IMR-90 (cell line): ENCODE results near the gene FTCDNL1. TPM values are rescaled to one million over a fixed set of nuclear protein-coding genes. Genes with fewer than 3 reads are reported as not detected.

Experiments
- ATAC-seq: fragments of 200-7000 bp; cut with Tn5 transposase; 2 replicates; pipeline ENCODE4 v1.9.1; 2020; ENCODE audit warnings: low read depth, mild to moderate bottlenecking, moderate library complexity
- BruUV-seq: library from RNA; stranded (reverse); fragments of 400-500 nt; replicated peaks from 2 replicates; lab custom pipeline; 2021; lab: Mats Ljungman, UMichigan
- CTCF ChIA-PET: fragments of 300-600 bp; formaldehyde crosslinking; extraction: SDS; loops from one replicate; lab custom pipeline; 2021; ENCODE audit warnings: antibody characterized with exemption; lab: Yijun Ruan, JAX
- POLR2A ChIA-PET: fragments of 300-600 bp; sonication (Branson Sonifier 250); formaldehyde crosslinking; loops from one replicate; lab custom pipeline; 2022; ENCODE audit warnings: antibody characterized with exemption; ENCODE audit not compliant: unreplicated experiment; lab: Charles Lee
- DNase-seq: peaks from one replicate; pipeline ENCODE4 v3.0.0; 2013
- H2AFZ ChIP-seq: replicated peaks from 2 replicates; pipeline ENCODE3; 2013; ENCODE audit warnings: low read length, mild to moderate bottlenecking; ENCODE audit not compliant: poor library complexity
- H2AK5ac ChIP-seq: 2 replicates; pipeline ENCODE4 v1.6.1; 2013; ENCODE audit warnings: low read depth, low read length, inconsistent platforms
- H2AK9ac ChIP-seq: replicated peaks from 2 replicates; pipeline ENCODE3; 2013; ENCODE audit warnings: mild to moderate bottlenecking, low read depth, low read length, moderate library complexity; ENCODE audit not compliant: poor library complexity
- H2BK120ac ChIP-seq: 2 replicates; pipeline ENCODE4 v1.6.1; 2013; ENCODE audit warnings: low read depth, low read length, inconsistent platforms
- H2BK15ac ChIP-seq: 3 replicates; pipeline ENCODE4 v1.6.1; 2013; ENCODE audit warnings: low read depth, low read length, inconsistent platforms
- H2BK20ac ChIP-seq: 2 replicates; pipeline ENCODE4 v1.6.1; 2013; ENCODE audit warnings: low read depth, mild to moderate bottlenecking, inconsistent platforms, low read length, moderate library complexity
- H2BK5ac ChIP-seq: 2 replicates; pipeline ENCODE4 v1.6.1; 2013; ENCODE audit warnings: mild to moderate bottlenecking, low read depth, low read length, inconsistent platforms; ENCODE audit not compliant: poor library complexity, severe bottlenecking
- H3K14ac ChIP-seq: replicated peaks from 2 replicates; pipeline ENCODE4 v1.6.1; 2013; ENCODE audit warnings: low read depth, low read length, inconsistent platforms
- H3K18ac ChIP-seq: 2 replicates; pipeline ENCODE4 v1.6.1; 2013; ENCODE audit warnings: low read depth, low read length, control low read depth
- H3K23ac ChIP-seq: 2 replicates; pipeline ENCODE4 v1.6.1; 2013; ENCODE audit warnings: low read depth, low read length, inconsistent platforms
- H3K27ac ChIP-seq: 2 replicates; pipeline ENCODE4 v1.5.1; 2013; ENCODE audit warnings: mild to moderate bottlenecking, control low read depth, low read length; ENCODE audit not compliant: insufficient read depth
- H3K27me3 ChIP-seq: 2 replicates; pipeline ENCODE4 v1.6.1; 2013; ENCODE audit warnings: low read length; ENCODE audit not compliant: control insufficient read depth, insufficient read depth
- H3K36me3 ChIP-seq: 2 replicates; pipeline ENCODE4 v1.6.1; 2013; ENCODE audit warnings: low read length, mixed read lengths; ENCODE audit not compliant: control insufficient read depth, insufficient read depth
- H3K4ac ChIP-seq: 2 replicates; pipeline ENCODE4 v1.6.1; 2013; ENCODE audit warnings: low read depth, low read length, inconsistent platforms
- H3K4me1 ChIP-seq: 2 replicates; pipeline ENCODE4 v1.6.1; 2013; ENCODE audit warnings: low read length, mixed read lengths; ENCODE audit not compliant: control insufficient read depth, insufficient read depth
- H3K4me2 ChIP-seq: 2 replicates; pipeline ENCODE4 v1.6.1; 2013; ENCODE audit warnings: low read depth, mild to moderate bottlenecking, control low read depth, low read length, moderate library complexity
- H3K4me3 ChIP-seq: 2 replicates; pipeline ENCODE4 v1.5.1; 2013; ENCODE audit warnings: low read depth, mild to moderate bottlenecking, control low read depth, low read length, moderate library complexity; ENCODE audit not compliant: insufficient read depth
- H3K56ac ChIP-seq: 2 replicates; pipeline ENCODE4 v1.6.1; 2013; ENCODE audit warnings: low read length, inconsistent platforms; ENCODE audit not compliant: insufficient read depth; ENCODE audit errors: extremely low read depth
- H3K79me1 ChIP-seq, 2 experiments: 2 replicates each; pipeline ENCODE4 v1.6.1; 2013; ENCODE audit warnings: low read length in 2 of 2, inconsistent platforms in 1 of 2, low read depth in 1 of 2
- H3K9ac ChIP-seq: 2 replicates; pipeline ENCODE4 v1.6.1; 2013; ENCODE audit warnings: low read depth, low read length, control low read depth
- H3K9me1 ChIP-seq: 2 replicates; pipeline ENCODE4 v1.6.1; 2013; ENCODE audit warnings: low read length, inconsistent platforms; ENCODE audit not compliant: insufficient read depth
- H3K9me3 ChIP-seq: 2 replicates; pipeline ENCODE4 v1.6.1; 2013; ENCODE audit warnings: low read length; ENCODE audit not compliant: control insufficient read depth, insufficient read depth
- H4K20me1 ChIP-seq: 2 replicates; pipeline ENCODE4 v1.6.1; 2013; ENCODE audit warnings: low read length, inconsistent platforms; ENCODE audit not compliant: insufficient read depth
- H4K5ac ChIP-seq: 2 replicates; pipeline ENCODE4 v1.6.1; 2013; ENCODE audit warnings: mild to moderate bottlenecking, low read depth, low read length, control low read depth
- H4K8ac ChIP-seq, 2 experiments: 2 replicates each; pipeline ENCODE4 v1.6.1; 2013; ENCODE audit warnings: low read depth in 2 of 2, low read length in 2 of 2, control low read depth in 1 of 2, inconsistent platforms in 1 of 2
- H4K91ac ChIP-seq: 2 replicates; pipeline ENCODE4 v1.6.1; 2013; ENCODE audit warnings: low read depth, low read length, inconsistent platforms; ENCODE audit not compliant: insufficient read depth
- BHLHE40 ChIP-seq: fragments of 150-350 bp; IDR thresholded peaks from 2 replicates; pipeline ENCODE4 v1.6.1; 2016; ENCODE audit warnings: mild to moderate bottlenecking, low read depth, low read length
- CHD1 ChIP-seq: IDR thresholded peaks from 2 replicates; pipeline ENCODE4 v1.6.1; 2012; ENCODE audit warnings: low read depth, low read length, improper control_type of control experiment
- MAFK ChIP-seq: IDR thresholded peaks from 2 replicates; pipeline ENCODE4 v1.6.1; 2012; ENCODE audit warnings: low read depth, low read length, improper control_type of control experiment
- MAZ ChIP-seq: IDR thresholded peaks from 2 replicates; pipeline ENCODE4 v1.6.1; 2012; ENCODE audit warnings: low read depth, mild to moderate bottlenecking, low read length, improper control_type of control experiment, moderate library complexity, borderline replicate concordance
- NFE2L2 ChIP-seq: fragments of 150-350 bp; IDR thresholded peaks from 2 replicates; pipeline ENCODE4 v1.6.1; 2016; ENCODE audit warnings: low read depth, mild to moderate bottlenecking, low read length
- POLR2A ChIP-seq: IDR thresholded peaks from 2 replicates; pipeline ENCODE4 v1.6.1; 2012; ENCODE audit warnings: mild to moderate bottlenecking, low read depth, low read length
- RAD21 ChIP-seq: IDR thresholded peaks from 2 replicates; pipeline ENCODE4 v1.6.1; 2012; ENCODE audit warnings: low read length, improper control_type of control experiment
- RCOR1 ChIP-seq: IDR thresholded peaks from 2 replicates; pipeline ENCODE4 v1.6.1; 2012; ENCODE audit warnings: mild to moderate bottlenecking, low read length, improper control_type of control experiment; ENCODE audit not compliant: insufficient replicate concordance
- SMC3 ChIP-seq: fragments of 150-350 bp; IDR thresholded peaks from 2 replicates; pipeline ENCODE4 v1.6.1; 2016; ENCODE audit warnings: low read depth, mild to moderate bottlenecking, antibody characterized with exemption, low read length, moderate library complexity
- whole genome bisulfite sequencing, 2 experiments: methylation state at CpG; one replicate each; pipeline versions ENCODE4 v1.1.5 to v1.1.7; 2013; ENCODE audit warnings: missing lambda C conversion rate in 2 of 2; ENCODE audit not compliant: insufficient read length in 1 of 2; ENCODE audit errors: extremely low coverage in 2 of 2; 5-methylcytosine and 5-hydroxymethylcytosine counted together
- dilution Hi-C: fragments of 300-500 bp; cut with HindIII; formaldehyde crosslinking; loops from one replicate; pipeline ENCODE4 v1.14.3; 2018; ENCODE audit warnings: low sequenced_read_pairs; ENCODE audit not compliant: unreplicated experiment
- in situ Hi-C: fragments of 300-500 bp; cut with MboI; formaldehyde crosslinking; loops from 3 replicates; pipeline ENCODE4 v1.14.3; 2019; ENCODE audit warnings: low sequenced_read_pairs, inconsistent platforms, mixed read lengths
- intact Hi-C: fragments of 100-400 bp; cut with micrococcal nuclease; formaldehyde crosslinking; loops from 2 replicates; pipeline ENCODE4 v1.10.0; 2022
- polyA plus RNA-seq, 3 experiments: library from polyadenylated mRNA; depleted of rRNA; stranded (reverse); fragments of >200 nt; gene quantifications; 2 replicates each; pipeline ENCODE4 v1.2.3, GENCODE V29; 2012; ENCODE audit warnings: low replicate concordance in 1 of 3
- total RNA-seq: library from RNA; depleted of rRNA; stranded (reverse); fragments of >200 nt; gene quantifications from 2 replicates; pipeline ENCODE4 v1.2.3, GENCODE V29; 2012
- TF ChIP-seq, protein P1 (sequence below): conservative IDR thresholded peaks from 2 replicates; pipeline ENCODE4 v1.5.1; 2012; ENCODE audit warnings: mild to moderate bottlenecking, low read depth, low read length, improper control_type of control experiment
- TF ChIP-seq, protein P2 (sequence below): fragments of 150-350 bp; IDR thresholded peaks from 2 replicates; pipeline ENCODE4 v1.6.1; 2016; ENCODE audit warnings: low read depth, mild to moderate bottlenecking, low read length, moderate library complexity, borderline replicate concordance

Gene FTCDNL1
- total and polyA plus RNA-seq, 2 of the 4 experiments (the other 2 are of a cell fraction): 0.18 to 0.21 TPM

DNA sequence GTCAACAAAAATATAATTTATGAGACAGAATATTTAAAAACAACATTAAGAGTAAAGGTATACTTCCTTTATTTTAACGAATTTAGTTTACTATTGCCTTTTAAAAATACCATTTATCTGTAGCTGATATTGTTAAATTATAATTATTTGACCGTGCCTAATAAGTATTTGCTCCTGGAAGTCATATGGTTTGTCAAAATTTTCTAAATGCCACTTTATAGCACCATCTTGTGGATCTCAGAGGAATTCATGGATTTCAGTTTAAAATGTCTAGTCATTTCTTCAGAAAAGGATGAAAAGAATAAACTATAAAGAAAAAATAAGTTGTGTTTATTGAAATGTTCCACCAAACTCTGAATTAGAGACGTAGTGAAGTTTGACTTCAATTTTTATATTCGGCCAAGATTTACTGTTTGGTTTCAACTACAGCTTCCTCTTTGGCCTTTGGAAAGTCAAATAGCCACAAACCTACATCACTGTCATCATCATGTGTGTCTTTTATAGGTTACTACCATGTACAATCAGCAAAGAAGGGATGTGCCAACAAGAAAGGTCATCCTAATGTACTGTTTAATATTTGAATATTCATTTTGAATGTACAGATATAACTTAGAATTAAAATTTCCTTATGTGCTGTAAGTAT is 10.3 kb upstream of the FTCDNL1 start:
- no peak overlapping the region for H3K23ac ChIP-seq
- peaks cover 12% of the 10 kb centered on the region for H3K27me3 ChIP-seq
- H3K9me1 ChIP-seq: no peaks in the 10 kb centered on the region
- no peak overlapping the region for H3K4ac ChIP-seq
- H2BK15ac ChIP-seq: no peak overlapping the region
- H2AK5ac ChIP-seq: no peak overlapping the region
- H3K36me3 ChIP-seq: no peaks in the 10 kb centered on the region
- H3K9me3 ChIP-seq: no peaks in the 10 kb centered on the region
- H2BK5ac ChIP-seq: no peak overlapping the region
- intact Hi-C loops: loop anchor here (1.0 to 5.0 kb wide), 4 partner anchors 81 to 1549 kb away; no protein-coding TSS in a partner anchor
- H3K9ac ChIP-seq: no peak overlapping the region
- no peaks in the 10 kb centered on the region for H3K79me1 ChIP-seq
- ChIA-PET POLR2A (no interaction called here), CTCF (interaction anchor here (1.0 to 2.1 kb wide), 2 partner anchors 9 to 157 kb away, joined by 3 to 9 read pairs; no protein-coding TSS in a partner anchor)
- no peaks in the 10 kb centered on the region for H3K4me1 ChIP-seq
- H2AFZ ChIP-seq: no peak overlapping the region
- H4K91ac ChIP-seq: no peak overlapping the region
- in situ Hi-C loops: loop anchor here (10.0 kb wide), 1 partner anchor 156 kb away; no protein-coding TSS in a partner anchor
- no CpG with 5 or more reads among the region's 4 CpGs for whole genome bisulfite sequencing, 2 experiments
- no peaks in the 10 kb centered on the region for H4K20me1 ChIP-seq
- no TSS peak for BruUV-seq
- H3K27ac ChIP-seq: no peak overlapping the region
- ATAC-seq (peak; percentile 63), DNase-seq (peak; percentile 38)
- no peak overlapping the region for H4K8ac ChIP-seq
- no peak overlapping the region for H2BK20ac ChIP-seq
- no peak overlapping the region for H3K4me2 ChIP-seq
- no peak overlapping the region for H3K18ac ChIP-seq
- no peak overlapping the region for H2AK9ac ChIP-seq
- no peak overlapping the region for H3K4me3 ChIP-seq
- TF ChIP-seq RAD21 (peak; percentile 57), MAFK (no peak), MAZ (no peak), NFE2L2 (no peak), SMC3 (peak; percentile 49; the same call in 1 of the 2 replicates), POLR2A (no peak), BHLHE40 (no peak), CHD1 (no peak), RCOR1 (no peak)
- TF ChIP-seq, protein P1, sequence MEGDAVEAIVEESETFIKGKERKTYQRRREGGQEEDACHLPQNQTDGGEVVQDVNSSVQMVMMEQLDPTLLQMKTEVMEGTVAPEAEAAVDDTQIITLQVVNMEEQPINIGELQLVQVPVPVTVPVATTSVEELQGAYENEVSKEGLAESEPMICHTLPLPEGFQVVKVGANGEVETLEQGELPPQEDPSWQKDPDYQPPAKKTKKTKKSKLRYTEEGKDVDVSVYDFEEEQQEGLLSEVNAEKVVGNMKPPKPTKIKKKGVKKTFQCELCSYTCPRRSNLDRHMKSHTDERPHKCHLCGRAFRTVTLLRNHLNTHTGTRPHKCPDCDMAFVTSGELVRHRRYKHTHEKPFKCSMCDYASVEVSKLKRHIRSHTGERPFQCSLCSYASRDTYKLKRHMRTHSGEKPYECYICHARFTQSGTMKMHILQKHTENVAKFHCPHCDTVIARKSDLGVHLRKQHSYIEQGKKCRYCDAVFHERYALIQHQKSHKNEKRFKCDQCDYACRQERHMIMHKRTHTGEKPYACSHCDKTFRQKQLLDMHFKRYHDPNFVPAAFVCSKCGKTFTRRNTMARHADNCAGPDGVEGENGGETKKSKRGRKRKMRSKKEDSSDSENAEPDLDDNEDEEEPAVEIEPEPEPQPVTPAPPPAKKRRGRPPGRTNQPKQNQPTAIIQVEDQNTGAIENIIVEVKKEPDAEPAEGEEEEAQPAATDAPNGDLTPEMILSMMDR: peak; percentile 64
- TF ChIP-seq, protein P2, sequence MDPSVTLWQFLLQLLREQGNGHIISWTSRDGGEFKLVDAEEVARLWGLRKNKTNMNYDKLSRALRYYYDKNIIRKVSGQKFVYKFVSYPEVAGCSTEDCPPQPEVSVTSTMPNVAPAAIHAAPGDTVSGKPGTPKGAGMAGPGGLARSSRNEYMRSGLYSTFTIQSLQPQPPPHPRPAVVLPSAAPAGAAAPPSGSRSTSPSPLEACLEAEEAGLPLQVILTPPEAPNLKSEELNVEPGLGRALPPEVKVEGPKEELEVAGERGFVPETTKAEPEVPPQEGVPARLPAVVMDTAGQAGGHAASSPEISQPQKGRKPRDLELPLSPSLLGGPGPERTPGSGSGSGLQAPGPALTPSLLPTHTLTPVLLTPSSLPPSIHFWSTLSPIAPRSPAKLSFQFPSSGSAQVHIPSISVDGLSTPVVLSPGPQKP: no peak
- H2BK120ac ChIP-seq: no peak overlapping the region
- H3K14ac ChIP-seq: no peak overlapping the region
- H3K56ac ChIP-seq: no peak overlapping the region
- dilution Hi-C loops: no loop called here
- H4K5ac ChIP-seq: no peak overlapping the region
